GM23338 (cell line): ENCODE measurements around the gene MKNK1. TPM values are rescaled to one million over a fixed set of nuclear protein-coding genes. Genes with fewer than 3 reads are reported as not detected.

Experiments
- ATAC-seq: fragments of 200-7000 bp; cut with Tn5 transposase; 3 replicates; pipeline ENCODE4 v1.9.1; 2020
- DNase-seq: peaks from one replicate; pipeline ENCODE4 v3.0.0-alpha.2; 2015; ENCODE audit warnings: low spot score
- H2AFZ ChIP-seq: fragments of 200-600 bp; sonication (generic); 2 replicates; pipeline ENCODE4 v1.8.0; 2016; ENCODE audit warnings: antibody characterized with exemption, mild to moderate bottlenecking, moderate library complexity
- H3F3A ChIP-seq: fragments of 200-600 bp; sonication (generic); replicated peaks from 2 replicates; pipeline ENCODE4 v1.8.0; 2017; ENCODE audit warnings: antibody characterized with exemption, mixed run types, low read depth
- H3K27ac ChIP-seq: fragments of 200-600 bp; sonication (generic); 2 replicates; pipeline ENCODE4 v1.6.1; 2016; ENCODE audit warnings: low read depth
- H3K27me3 ChIP-seq: fragments of 200-600 bp; sonication (generic); 2 replicates; pipeline ENCODE4 v1.8.0; 2016; ENCODE audit warnings: mild to moderate bottlenecking, mixed run types, moderate library complexity; ENCODE audit not compliant: insufficient read depth
- H3K36me3 ChIP-seq: fragments of 200-600 bp; sonication (generic); 2 replicates; pipeline ENCODE4 v1.8.0; 2016; ENCODE audit warnings: mild to moderate bottlenecking; ENCODE audit not compliant: insufficient read depth
- H3K4me1 ChIP-seq: fragments of 200-600 bp; sonication (generic); 2 replicates; pipeline ENCODE4 v1.8.0; 2016; ENCODE audit warnings: mild to moderate bottlenecking, moderate library complexity; ENCODE audit not compliant: insufficient read depth
- H3K4me2 ChIP-seq: fragments of 200-600 bp; sonication (generic); 2 replicates; pipeline ENCODE4 v1.7.1; 2017; ENCODE audit warnings: mixed run types
- H3K4me3 ChIP-seq: fragments of 200-600 bp; sonication (generic); 2 replicates; pipeline ENCODE4 v1.6.1; 2016; ENCODE audit warnings: mixed run types
- H3K79me2 ChIP-seq: fragments of 200-600 bp; sonication (generic); replicated peaks from 2 replicates; pipeline ENCODE4 v1.8.0; 2017; ENCODE audit warnings: mild to moderate bottlenecking; ENCODE audit not compliant: insufficient read depth
- H3K9me2 ChIP-seq: fragments of 200-600 bp; sonication (generic); 2 replicates; pipeline ENCODE4 v1.8.0; 2017; ENCODE audit not compliant: insufficient read depth
- H4K20me1 ChIP-seq: fragments of 200-600 bp; sonication (generic); replicated peaks from 2 replicates; pipeline ENCODE4 v1.8.0; 2017; ENCODE audit warnings: mild to moderate bottlenecking; ENCODE audit not compliant: insufficient read depth
- H3K27ac Mint-ChIP-seq: 2 replicates; pipeline ENCODE4 v1.8.0; 2020; ENCODE audit warnings: inconsistent platforms, mild to moderate bottlenecking, moderate library complexity, mixed read lengths
- H3K27me3 Mint-ChIP-seq: 3 replicates; pipeline ENCODE4 v1.8.0; 2022; ENCODE audit warnings: low read depth, mild to moderate bottlenecking, moderate library complexity, mixed read lengths, inconsistent platforms; ENCODE audit not compliant: insufficient read depth, poor library complexity
- H3K36me3 Mint-ChIP-seq: 3 replicates; pipeline ENCODE4 v1.8.0; 2021; ENCODE audit warnings: low read depth, mild to moderate bottlenecking, inconsistent platforms, moderate library complexity, mixed read lengths
- H3K4me1 Mint-ChIP-seq: 3 replicates; pipeline ENCODE4 v1.8.0; 2020; ENCODE audit warnings: mild to moderate bottlenecking, inconsistent platforms, mixed read lengths
- H3K4me3 Mint-ChIP-seq: 3 replicates; pipeline ENCODE4 v1.8.0; 2021; ENCODE audit warnings: moderate library complexity, mild to moderate bottlenecking, inconsistent platforms, mixed read lengths
- H3K9me3 Mint-ChIP-seq: 3 replicates; pipeline ENCODE4 v1.8.0; 2020; ENCODE audit warnings: moderate library complexity, mild to moderate bottlenecking, inconsistent platforms, mixed read lengths
- EZH2 ChIP-seq: fragments of 200-600 bp; sonication (generic); IDR thresholded peaks from one replicate; pipeline ENCODE4 v1.8.0; 2017; ENCODE audit warnings: antibody characterized with exemption, mild to moderate bottlenecking, low read depth; ENCODE audit not compliant: unreplicated experiment
- EZH2phosphoT487 ChIP-seq: fragments of 200-600 bp; sonication (generic); IDR thresholded peaks from one replicate; pipeline ENCODE4 v1.8.1; 2018; ENCODE audit warnings: antibody characterized with exemption; ENCODE audit not compliant: unreplicated experiment
- NANOG ChIP-seq: IDR thresholded peaks from 2 replicates; pipeline ENCODE4 v1.6.1; 2016; ENCODE audit warnings: antibody characterized with exemption, borderline replicate concordance
- POLR2AphosphoS5 ChIP-seq: IDR thresholded peaks from 2 replicates; pipeline ENCODE4 v1.6.1; 2016; ENCODE audit warnings: antibody characterized with exemption, low read depth
- ZNF114 ChIP-seq: fragments of 250-450 bp; sonication (Bioruptor Pico); IDR thresholded peaks from 2 replicates; pipeline ENCODE4 v1.5.0; 2020; ENCODE audit warnings: mild to moderate bottlenecking, moderate library complexity
- ZNF331 ChIP-seq: fragments of 250-450 bp; sonication (Bioruptor Pico); IDR thresholded peaks from 2 replicates; pipeline ENCODE4 v1.5.0; 2020; ENCODE audit warnings: low read depth, mild to moderate bottlenecking, moderate library complexity
- polyA plus RNA-seq: library from polyadenylated mRNA; unstranded; fragments of >200 nt; fragmentation: Nextera tagmentation; extraction: Ambion mirVana; gene quantifications from 2 replicates; pipeline ENCODE4 v1.2.1, GENCODE V29; 2016
- total RNA-seq: library from RNA; depleted of rRNA; stranded (reverse); fragments of >200 nt; shearing (Covaris generic); gene quantifications from 2 replicates; pipeline ENCODE4 v1.2.3, GENCODE V29; 2014
- TF ChIP-seq, protein P1 (sequence below): IDR thresholded peaks from one replicate; pipeline ENCODE4 v1.6.1; 2018; ENCODE audit warnings: antibody characterized with exemption; ENCODE audit not compliant: unreplicated experiment
- TF ChIP-seq, protein P2 (sequence below): IDR thresholded peaks from 2 replicates; pipeline ENCODE4 v1.6.1; 2016; ENCODE audit warnings: antibody characterized with exemption

Gene MKNK1
- total and polyA plus RNA-seq, 2 experiments from 2014 or later: 11.8 to 20.5 TPM

- TF ChIP-seq, protein P1, sequence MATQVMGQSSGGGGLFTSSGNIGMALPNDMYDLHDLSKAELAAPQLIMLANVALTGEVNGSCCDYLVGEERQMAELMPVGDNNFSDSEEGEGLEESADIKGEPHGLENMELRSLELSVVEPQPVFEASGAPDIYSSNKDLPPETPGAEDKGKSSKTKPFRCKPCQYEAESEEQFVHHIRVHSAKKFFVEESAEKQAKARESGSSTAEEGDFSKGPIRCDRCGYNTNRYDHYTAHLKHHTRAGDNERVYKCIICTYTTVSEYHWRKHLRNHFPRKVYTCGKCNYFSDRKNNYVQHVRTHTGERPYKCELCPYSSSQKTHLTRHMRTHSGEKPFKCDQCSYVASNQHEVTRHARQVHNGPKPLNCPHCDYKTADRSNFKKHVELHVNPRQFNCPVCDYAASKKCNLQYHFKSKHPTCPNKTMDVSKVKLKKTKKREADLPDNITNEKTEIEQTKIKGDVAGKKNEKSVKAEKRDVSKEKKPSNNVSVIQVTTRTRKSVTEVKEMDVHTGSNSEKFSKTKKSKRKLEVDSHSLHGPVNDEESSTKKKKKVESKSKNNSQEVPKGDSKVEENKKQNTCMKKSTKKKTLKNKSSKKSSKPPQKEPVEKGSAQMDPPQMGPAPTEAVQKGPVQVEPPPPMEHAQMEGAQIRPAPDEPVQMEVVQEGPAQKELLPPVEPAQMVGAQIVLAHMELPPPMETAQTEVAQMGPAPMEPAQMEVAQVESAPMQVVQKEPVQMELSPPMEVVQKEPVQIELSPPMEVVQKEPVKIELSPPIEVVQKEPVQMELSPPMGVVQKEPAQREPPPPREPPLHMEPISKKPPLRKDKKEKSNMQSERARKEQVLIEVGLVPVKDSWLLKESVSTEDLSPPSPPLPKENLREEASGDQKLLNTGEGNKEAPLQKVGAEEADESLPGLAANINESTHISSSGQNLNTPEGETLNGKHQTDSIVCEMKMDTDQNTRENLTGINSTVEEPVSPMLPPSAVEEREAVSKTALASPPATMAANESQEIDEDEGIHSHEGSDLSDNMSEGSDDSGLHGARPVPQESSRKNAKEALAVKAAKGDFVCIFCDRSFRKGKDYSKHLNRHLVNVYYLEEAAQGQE: no peak
- no peak for TF ChIP-seq ZNF331 (CRISPR knock-in tag)
- TF ChIP-seq, protein P2, sequence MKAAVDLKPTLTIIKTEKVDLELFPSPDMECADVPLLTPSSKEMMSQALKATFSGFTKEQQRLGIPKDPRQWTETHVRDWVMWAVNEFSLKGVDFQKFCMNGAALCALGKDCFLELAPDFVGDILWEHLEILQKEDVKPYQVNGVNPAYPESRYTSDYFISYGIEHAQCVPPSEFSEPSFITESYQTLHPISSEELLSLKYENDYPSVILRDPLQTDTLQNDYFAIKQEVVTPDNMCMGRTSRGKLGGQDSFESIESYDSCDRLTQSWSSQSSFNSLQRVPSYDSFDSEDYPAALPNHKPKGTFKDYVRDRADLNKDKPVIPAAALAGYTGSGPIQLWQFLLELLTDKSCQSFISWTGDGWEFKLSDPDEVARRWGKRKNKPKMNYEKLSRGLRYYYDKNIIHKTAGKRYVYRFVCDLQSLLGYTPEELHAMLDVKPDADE: no peak
- TF ChIP-seq EZH2: no peak
- no peak for TF ChIP-seq EZH2phosphoT487
- no peak for TF ChIP-seq POLR2AphosphoS5
- TF ChIP-seq NANOG: no peak
- no peak for TF ChIP-seq ZNF114 (CRISPR knock-in tag)
These were observed 45.1 kb downstream of the MKNK1 start (continued) for GRCh38 chr1:46558966-46559365.

GRCh38 chr1:46558141-46558963, 45.7 kb downstream of the MKNK1 start:
- H3K27ac ChIP-seq: no peak overlapping the region
- H3K27me3 Mint-ChIP-seq: peaks cover 7% of the 10 kb centered on the region
- TF ChIP-seq, protein P1: no peak
- TF ChIP-seq, protein P2: no peak
- TF ChIP-seq POLR2AphosphoS5: no peak

More at GRCh38 chr1:46558141-46558963, 45.7 kb downstream of the MKNK1 start:
- Histone ChIP-seq H4K20me1 (no peaks in the 10 kb centered on the region), H3K27me3 (no peaks in the 10 kb centered on the region), H3K4me3 (no peak overlapping the region), H3K9me2 (no peaks in the 10 kb centered on the region), H3F3A (no peaks in the 10 kb centered on the region), H3K36me3 (no peaks in the 10 kb centered on the region), H3K4me2 (no peak overlapping the region), H3K4me1 (no peaks in the 10 kb centered on the region), H2AFZ (no peak overlapping the region), H3K79me2 (no peaks in the 10 kb centered on the region)
- Mint-ChIP-seq H3K27ac (no peak overlapping the region), H3K4me3 (no peak overlapping the region; the same call in 2 of the 3 replicates), H3K36me3 (no peaks in the 10 kb centered on the region; the same call in 2 of the 3 replicates), H3K4me1 (peaks cover 10% of the 10 kb centered on the region), H3K9me3 (no peaks in the 10 kb centered on the region)
- peak; percentile 54 for ATAC-seq
- peak; percentile 39 for DNase-seq
